CD4-positive, alpha-beta memory T cell (primary cell): ENCODE measurements around the gene G6PC2. TPM values are rescaled to one million over a fixed set of nuclear protein-coding genes. Genes with fewer than 3 reads are reported as not detected.
"Not testable (repeated sequence)": the region's sequence is repeated elsewhere in the genome, so short reads cannot be mapped to it uniquely, and the experiment has no call there.

Experiments
- CTCF ChIA-PET: fragments of 350-600 bp; sonication (Branson Sonifier 250); formaldehyde crosslinking; loops from one replicate; lab custom pipeline; 2021; ENCODE audit warnings: inconsistent platforms; ENCODE audit not compliant: partially characterized antibody; lab: Charles Lee
- POLR2A ChIA-PET: fragments of 350-600 bp; sonication (Branson Sonifier 250); formaldehyde crosslinking; loops from one replicate; lab custom pipeline; 2021; ENCODE audit not compliant: partially characterized antibody; lab: Charles Lee
- DNase-seq, 5 donors: peaks; one replicate each; pipeline versions ENCODE4 v3.0.0 to v3.0.0-alpha.2; 2020 to 2022; ENCODE audit warnings: mixed read lengths in 1 of 5
- H3K27ac ChIP-seq: one replicate; pipeline ENCODE4 v1.7.0; 2013; ENCODE audit warnings: low read depth, low read length
- H3K27me3 ChIP-seq: 2 replicates; pipeline ENCODE4 v1.7.0; 2013; ENCODE audit warnings: mild to moderate bottlenecking, low read length, moderate library complexity; ENCODE audit not compliant: insufficient read depth
- H3K36me3 ChIP-seq: 2 replicates; pipeline ENCODE4 v1.7.0; 2013; ENCODE audit warnings: mild to moderate bottlenecking, low read length, moderate library complexity; ENCODE audit not compliant: insufficient read depth
- H3K4me1 ChIP-seq: 2 replicates; pipeline ENCODE4 v1.7.0; 2013; ENCODE audit warnings: mild to moderate bottlenecking, low read length, moderate library complexity; ENCODE audit not compliant: insufficient read depth
- H3K4me3 ChIP-seq, 2 donors: one replicate each; pipeline ENCODE4 v1.7.0; 2013; ENCODE audit warnings: low read length in 2 of 2, mild to moderate bottlenecking in 1 of 2
- H3K9me3 ChIP-seq, 2 donors: one replicate each; pipeline ENCODE4 v1.7.0; 2013; ENCODE audit warnings: low read length in 2 of 2, control low read depth in 1 of 2; ENCODE audit not compliant: control insufficient read depth in 1 of 2
- H3K27ac Mint-ChIP-seq, 7 donors: one replicate each; pipeline ENCODE4 v1.8.0; 2020 to 2021; ENCODE audit warnings: mixed read lengths in 7 of 7, mild to moderate bottlenecking in 6 of 7, inconsistent platforms in 3 of 7, moderate library complexity in 3 of 7
- H3K27me3 Mint-ChIP-seq, 2 donors: one replicate each; pipeline ENCODE4 v1.8.0; 2020 to 2021; ENCODE audit warnings: mixed read lengths in 2 of 2
- H3K36me3 Mint-ChIP-seq, 2 donors: one replicate each; pipeline ENCODE4 v1.8.0; 2020 to 2021; ENCODE audit warnings: mixed read lengths in 2 of 2, inconsistent platforms in 1 of 2, mild to moderate bottlenecking in 1 of 2
- H3K4me1 Mint-ChIP-seq, 4 donors: one replicate each; pipeline ENCODE4 v1.8.0; 2020 to 2021; ENCODE audit warnings: mixed read lengths in 4 of 4, mild to moderate bottlenecking in 1 of 4
- H3K4me3 Mint-ChIP-seq, 8 donors: one replicate each; pipeline ENCODE4 v1.8.0; 2020 to 2021; ENCODE audit warnings: mixed read lengths in 8 of 8, mild to moderate bottlenecking in 7 of 8, moderate library complexity in 6 of 8, inconsistent platforms in 3 of 8
- H3K9me3 Mint-ChIP-seq, 8 donors: one replicate each; pipeline ENCODE4 v1.8.0; 2020 to 2021; ENCODE audit warnings: mixed read lengths in 8 of 8, mild to moderate bottlenecking in 5 of 8, inconsistent platforms in 3 of 8, moderate library complexity in 1 of 8
- intact Hi-C: fragments of 100-400 bp; cut with micrococcal nuclease; formaldehyde crosslinking; loops from one replicate; pipeline ENCODE4 v1.15.1; 2023
- polyA plus RNA-seq, 2 donors: library from polyadenylated mRNA; unstranded; fragments of 300-500 nt; fragmentation: Illumina TruSeq; gene quantifications; one replicate each; pipeline ENCODE4 v1.2.3, GENCODE V29; 2021
- total RNA-seq, 2 experiments: library from RNA; stranded (reverse); gene quantifications; one replicate each; pipeline ENCODE4 v1.2.3, GENCODE V29; 2021

G6PC2 gene
- total and polyA plus RNA-seq, 4 experiments from 2014 or later, result not detected

- H3K36me3 Mint-ChIP-seq, H3K4me1 Mint-ChIP-seq, H3K4me3 Mint-ChIP-seq, H3K27me3 Mint-ChIP-seq, intact Hi-C loops, H3K9me3 ChIP-seq, H3K27ac Mint-ChIP-seq, H3K4me3 ChIP-seq, CTCF ChIA-PET, POLR2A ChIA-PET, DNase-seq, H3K27me3 ChIP-seq, H3K36me3 ChIP-seq, H3K4me1 ChIP-seq, H3K27ac ChIP-seq: not testable (repeated sequence)
- H3K9me3 Mint-ChIP-seq, result peaks cover 0 to 16% (median 0%) of the 10 kb centered on the region in 8 donors
These were observed 33.9 kb upstream of the G6PC2 start for GRCh38 chr2:168867164-168867563.

GRCh38 chr2:168870369-168870768, 30.7 kb upstream of the G6PC2 start:
- H3K36me3 Mint-ChIP-seq, H3K27me3 ChIP-seq, H3K4me3 ChIP-seq, intact Hi-C loops, DNase-seq, H3K27ac Mint-ChIP-seq, H3K27me3 Mint-ChIP-seq, POLR2A ChIA-PET, H3K9me3 ChIP-seq, H3K36me3 ChIP-seq, H3K27ac ChIP-seq, CTCF ChIA-PET, H3K4me1 ChIP-seq, H3K4me3 Mint-ChIP-seq, H3K4me1 Mint-ChIP-seq: not testable (repeated sequence)
- H3K9me3 Mint-ChIP-seq, result peaks cover 0 to 13% (median 0%) of the 10 kb centered on the region in 8 donors

- H3K9me3 Mint-ChIP-seq, result peaks cover 0 to 10% (median 0%) of the 10 kb centered on the region in 8 donors
- CTCF ChIA-PET, H3K4me1 ChIP-seq, H3K4me3 Mint-ChIP-seq, H3K36me3 Mint-ChIP-seq, intact Hi-C loops, H3K36me3 ChIP-seq, H3K4me1 Mint-ChIP-seq, POLR2A ChIA-PET, H3K27me3 ChIP-seq, H3K9me3 ChIP-seq, H3K27ac ChIP-seq, H3K4me3 ChIP-seq, H3K27ac Mint-ChIP-seq, H3K27me3 Mint-ChIP-seq, DNase-seq: not testable (repeated sequence)
These were observed 30.3 kb upstream of the G6PC2 start for GRCh38 chr2:168870824-168871223.

GRCh38 chr2:168874368-168875054, 26.6 kb upstream of the G6PC2 start:
- Mint-ChIP-seq H3K9me3 (no peaks in the 10 kb centered on the region), H3K4me1 (peaks cover 5 to 20% (median 11%) of the 10 kb centered on the region in 4 donors), H3K27me3 (no peaks in the 10 kb centered on the region), H3K4me3 (no peak overlapping the region), H3K27ac (no peak overlapping the region), H3K36me3 (no peaks in the 10 kb centered on the region)
- H3K4me3 ChIP-seq, result no peak overlapping the region
- H3K27ac ChIP-seq, result no peak overlapping the region
- ChIA-PET POLR2A (no interaction called here), CTCF (no interaction called here)
- intact Hi-C loops, result no loop called here
- peaks cover 14% of the 10 kb centered on the region for H3K4me1 ChIP-seq
- H3K36me3 ChIP-seq, result no peaks in the 10 kb centered on the region
- H3K9me3 ChIP-seq, result no peaks in the 10 kb centered on the region
- no peak for DNase-seq
- no peaks in the 10 kb centered on the region for H3K27me3 ChIP-seq

- H3K4me3 ChIP-seq, result not testable (repeated sequence)
- H3K4me1 Mint-ChIP-seq, result peaks cover 17 to 29% (median 18%) of the 10 kb centered on the region in 4 donors
These were observed 18.9 kb upstream of the G6PC2 start for GRCh38 chr2:168882163-168882562.

GRCh38 chr2:168884975-168885374, 16.1 kb upstream of the G6PC2 start:
- no peaks in the 10 kb centered on the region for H3K27me3 Mint-ChIP-seq
- H3K27ac Mint-ChIP-seq, result no peak overlapping the region
- Histone ChIP-seq H3K27me3 (no peaks in the 10 kb centered on the region), H3K4me3 (no peak overlapping the region), H3K9me3 (no peaks in the 10 kb centered on the region), H3K36me3 (no peaks in the 10 kb centered on the region), H3K4me1 (peaks cover 1% of the 10 kb centered on the region), H3K27ac (no peak overlapping the region)
- no peak overlapping the region for H3K4me3 Mint-ChIP-seq
- CTCF ChIA-PET, result interaction anchor here (0.9 kb wide), 1 partner anchor 729 kb away, joined by 3 read pairs; no protein-coding TSS in a partner anchor
- intact Hi-C loops, result no loop called here
- POLR2A ChIA-PET, result no interaction called here
- no peak for DNase-seq
- peaks cover 10 to 16% (median 14%) of the 10 kb centered on the region in 4 donors for H3K4me1 Mint-ChIP-seq
- no peaks in the 10 kb centered on the region for H3K9me3 Mint-ChIP-seq
- no peaks in the 10 kb centered on the region for H3K36me3 Mint-ChIP-seq

More at GRCh38 chr2:168882163-168882562, 18.9 kb upstream of the G6PC2 start:
- H3K36me3 ChIP-seq, H3K9me3 ChIP-seq, H3K36me3 Mint-ChIP-seq, DNase-seq, H3K9me3 Mint-ChIP-seq, H3K4me3 Mint-ChIP-seq, H3K27ac Mint-ChIP-seq, intact Hi-C loops, H3K27me3 Mint-ChIP-seq, H3K27me3 ChIP-seq, H3K4me1 ChIP-seq, POLR2A ChIA-PET, H3K27ac ChIP-seq: not testable (repeated sequence)
- CTCF ChIA-PET, result interaction anchor here (1.4 kb wide), 1 partner anchor 249 kb away, joined by 4 read pairs; no protein-coding TSS in a partner anchor

GRCh38 chr2:168889635-168890005, 11.5 kb upstream of the G6PC2 start:
- no peaks in the 10 kb centered on the region for H3K36me3 ChIP-seq
- Mint-ChIP-seq H3K4me3 (peak overlapping the region; percentile 93 to 98 (median 94)), H3K4me1 (peaks cover 6 to 12% (median 10%) of the 10 kb centered on the region in 4 donors), H3K27ac (no peak overlapping the region), H3K27me3 (peaks cover 2 to 4% of the 10 kb centered on the region in 2 donors), H3K9me3 (no peaks in the 10 kb centered on the region), H3K36me3 (peaks cover 0 to 2% of the 10 kb centered on the region in 2 donors)
- H3K9me3 ChIP-seq, result no peaks in the 10 kb centered on the region
- POLR2A ChIA-PET, result no interaction called here
- H3K27me3 ChIP-seq, result no peaks in the 10 kb centered on the region
- CTCF ChIA-PET, result no interaction called here
- intact Hi-C loops, result loop anchor here (5.0 to 10.0 kb wide), 2 partner anchors 218 to 645 kb away; partner anchors contain the start of gene STK39
- peak overlapping the region; percentile 38 to 58 for H3K4me3 ChIP-seq
- no peak overlapping the region for H3K27ac ChIP-seq
- peaks cover 6% of the 10 kb centered on the region for H3K4me1 ChIP-seq
- DNase-seq, result no peak
